Choroid plexus epithelial cell (primary cell): ENCODE measurements around the gene ETNPPL.

Source experiments
- DNase-seq: peaks from one replicate; pipeline ENCODE4 v3.0.0-alpha.2; 2010; ENCODE audit warnings: low read depth
- H3K4me3 ChIP-seq: 2 replicates; pipeline ENCODE4 v1.5.1; 2011; ENCODE audit warnings: low read depth, mild to moderate bottlenecking, control low read depth, low read length, moderate library complexity
- CTCF ChIP-seq: conservative IDR thresholded peaks from 2 replicates; pipeline ENCODE4 v1.5.1; 2011; ENCODE audit warnings: low read depth, mild to moderate bottlenecking, control low read depth, inconsistent platforms, low read length, moderate library complexity

The ETNPPL gene

GRCh38 chr4:108703370-108703769 is 59.5 kb downstream of the ETNPPL start:
- no peak overlapping the region for H3K4me3 ChIP-seq
- DNase-seq = no peak
- no peak for TF ChIP-seq CTCF

- no peak overlapping the region for H3K4me3 ChIP-seq
- no peak for TF ChIP-seq CTCF
- peak; percentile 59 for DNase-seq
Measured at GRCh38 chr4:108702960-108703359, 59.9 kb downstream of the ETNPPL start.

GRCh38 chr4:108700081-108700757 is 62.6 kb downstream of the ETNPPL start:
- no peak for TF ChIP-seq CTCF
- peak; percentile 49 for DNase-seq
- no peak overlapping the region for H3K4me3 ChIP-seq

GRCh38 chr4:108696160-108696559 is 66.7 kb downstream of the ETNPPL start:
- no peak for DNase-seq
- TF ChIP-seq CTCF = no peak
- H3K4me3 ChIP-seq = no peak overlapping the region

GRCh38 chr4:108695062-108695461 is 67.8 kb downstream of the ETNPPL start:
- no peak overlapping the region for H3K4me3 ChIP-seq
- no peak for TF ChIP-seq CTCF
- no peak for DNase-seq

GRCh38 chr4:108694423-108694822 is 68.4 kb downstream of the ETNPPL start:
- DNase-seq = no peak
- H3K4me3 ChIP-seq = no peak overlapping the region

More at GRCh38 chr4:108694423-108694822, 68.4 kb downstream of the ETNPPL start:
- TF ChIP-seq CTCF = no peak
